ENCODE data around the gene SLC16A12. TPM values are rescaled to one million over a fixed set of nuclear protein-coding genes. Genes with fewer than 3 reads are reported as not detected.
"Not testable (repeated sequence)": the region's sequence is repeated elsewhere in the genome, so short reads cannot be mapped to it uniquely, and the experiment has no call there.

The SLC16A12 gene
- total RNA-seq, 2 experiments from 2014 or later = not detected

- H3K27me3 Mint-ChIP-seq = peaks cover 12% of the 10 kb centered on the region
- POLR2A ChIA-PET = no interaction called here
- ATAC-seq (ENCODE audit: low read depth) (no peak), DNase-seq (no peak)
- no peaks in the 10 kb centered on the region for H3K36me3 Mint-ChIP-seq
- no peak overlapping the region for H3K4me3 Mint-ChIP-seq
- no peaks in the 10 kb centered on the region for H3K9me3 Mint-ChIP-seq
- peaks cover 11% of the 10 kb centered on the region for H3K4me1 Mint-ChIP-seq
- H3K27ac Mint-ChIP-seq = no peak overlapping the region
These were observed 67.0 kb downstream of the SLC16A12 start for GRCh38 chr10:89468191-89468965.

- Mint-ChIP-seq H3K27me3 (peaks cover 17% of the 10 kb centered on the region), H3K4me1 (peaks cover 11% of the 10 kb centered on the region), H3K27ac (no peak overlapping the region), H3K4me3 (no peak overlapping the region), H3K9me3 (no peaks in the 10 kb centered on the region), H3K36me3 (no peaks in the 10 kb centered on the region)
- no peak for ATAC-seq (ENCODE audit: low read depth)
- DNase-seq = no peak
- POLR2A ChIA-PET = no interaction called here
These were observed 68.8 kb downstream of the SLC16A12 start for GRCh38 chr10:89466599-89467035.

GRCh38 chr10:89465196-89465595 lies 70.2 kb downstream of the SLC16A12 start:
- Mint-ChIP-seq H3K9me3 (no peaks in the 10 kb centered on the region), H3K4me3 (no peak overlapping the region)
- no peak for ATAC-seq (ENCODE audit: low read depth)

GRCh38 chr10:89463846-89464537 lies 71.4 kb downstream of the SLC16A12 start:
- POLR2A ChIA-PET = no interaction called here
- H3K9me3 Mint-ChIP-seq = no peaks in the 10 kb centered on the region
- H3K36me3 Mint-ChIP-seq = no peaks in the 10 kb centered on the region
- no peak overlapping the region for H3K4me3 Mint-ChIP-seq
- peaks cover 23% of the 10 kb centered on the region for H3K27me3 Mint-ChIP-seq
- no peak for ATAC-seq (ENCODE audit: low read depth)
- H3K27ac Mint-ChIP-seq = no peak overlapping the region
- no peaks in the 10 kb centered on the region for H3K4me1 Mint-ChIP-seq
- DNase-seq = no peak

More at GRCh38 chr10:89465196-89465595, 70.2 kb downstream of the SLC16A12 start:
- no peak overlapping the region for H3K27ac Mint-ChIP-seq
- H3K36me3 Mint-ChIP-seq = no peaks in the 10 kb centered on the region
- peaks cover 20% of the 10 kb centered on the region for H3K27me3 Mint-ChIP-seq
- no peak for DNase-seq
- peaks cover 3% of the 10 kb centered on the region for H3K4me1 Mint-ChIP-seq
- POLR2A ChIA-PET = no interaction called here

GRCh38 chr10:89458784-89459183 lies 76.6 kb downstream of the SLC16A12 start:
- Mint-ChIP-seq H3K4me3 (no peak overlapping the region), H3K36me3 (no peaks in the 10 kb centered on the region), H3K9me3 (no peaks in the 10 kb centered on the region), H3K27me3 (peaks cover 28% of the 10 kb centered on the region), H3K27ac (no peak overlapping the region), H3K4me1 (no peaks in the 10 kb centered on the region)
- ATAC-seq (ENCODE audit: low read depth) (no peak), DNase-seq (no peak)
- POLR2A ChIA-PET = no interaction called here

- no peaks in the 10 kb centered on the region for H3K36me3 Mint-ChIP-seq
- POLR2A ChIA-PET = no interaction called here
- DNase-seq (no peak), ATAC-seq (ENCODE audit: low read depth) (no peak)
- H3K9me3 Mint-ChIP-seq = no peaks in the 10 kb centered on the region
- no peaks in the 10 kb centered on the region for H3K4me1 Mint-ChIP-seq
- peaks cover 27% of the 10 kb centered on the region for H3K27me3 Mint-ChIP-seq
- no peak overlapping the region for H3K4me3 Mint-ChIP-seq
- no peak overlapping the region for H3K27ac Mint-ChIP-seq
These were observed 77.1 kb downstream of the SLC16A12 start for GRCh38 chr10:89458291-89458690.

GRCh38 chr10:89454561-89455347 lies 80.6 kb downstream of the SLC16A12 start:
- H3K9me3 Mint-ChIP-seq = no peaks in the 10 kb centered on the region
- H3K4me1 Mint-ChIP-seq = no peaks in the 10 kb centered on the region
- H3K36me3 Mint-ChIP-seq = no peaks in the 10 kb centered on the region
- no peak for ATAC-seq (ENCODE audit: low read depth)
- H3K27me3 Mint-ChIP-seq = peaks cover 17% of the 10 kb centered on the region
- H3K4me3 Mint-ChIP-seq = no peak overlapping the region
- H3K27ac Mint-ChIP-seq = no peak overlapping the region
- POLR2A ChIA-PET = no interaction called here
- no peak for DNase-seq

GRCh38 chr10:89452193-89452592 lies 83.2 kb downstream of the SLC16A12 start:
- Mint-ChIP-seq H3K4me1 (no peaks in the 10 kb centered on the region), H3K9me3 (no peaks in the 10 kb centered on the region), H3K27me3 (peaks cover 8% of the 10 kb centered on the region), H3K36me3 (no peaks in the 10 kb centered on the region), H3K27ac (no peak overlapping the region), H3K4me3 (no peak overlapping the region)
- no peak for DNase-seq
- ATAC-seq (ENCODE audit: low read depth) = no peak
- POLR2A ChIA-PET = no interaction called here

GRCh38 chr10:89450901-89451300 lies 84.5 kb downstream of the SLC16A12 start:
- Mint-ChIP-seq H3K4me1 (no peaks in the 10 kb centered on the region), H3K27ac (no peak overlapping the region), H3K9me3 (peaks cover 1% of the 10 kb centered on the region), H3K4me3 (no peak overlapping the region), H3K36me3 (no peaks in the 10 kb centered on the region), H3K27me3 (peaks cover 4% of the 10 kb centered on the region)
- POLR2A ChIA-PET = no interaction called here
- DNase-seq (no peak), ATAC-seq (ENCODE audit: low read depth) (no peak)

GRCh38 chr10:89444819-89445218 lies 90.6 kb downstream of the SLC16A12 start:
- H3K9me3 Mint-ChIP-seq; H3K4me3 Mint-ChIP-seq; ATAC-seq (ENCODE audit: low read depth); H3K4me1 Mint-ChIP-seq; H3K36me3 Mint-ChIP-seq; POLR2A ChIA-PET; DNase-seq; H3K27ac Mint-ChIP-seq; H3K27me3 Mint-ChIP-seq: not testable (repeated sequence)

- DNase-seq = no peak
- Mint-ChIP-seq H3K27ac (no peak overlapping the region), H3K36me3 (no peaks in the 10 kb centered on the region), H3K9me3 (peaks cover 1% of the 10 kb centered on the region), H3K4me3 (no peak overlapping the region), H3K4me1 (no peaks in the 10 kb centered on the region), H3K27me3 (peaks cover 8% of the 10 kb centered on the region)
- POLR2A ChIA-PET = no interaction called here
- ATAC-seq (ENCODE audit: low read depth) = no peak
These were observed 93.1 kb downstream of the SLC16A12 start for GRCh38 chr10:89442289-89442688.

- Mint-ChIP-seq H3K9me3 (no peaks in the 10 kb centered on the region), H3K4me1 (no peaks in the 10 kb centered on the region), H3K27me3 (peaks cover 14% of the 10 kb centered on the region), H3K27ac (no peak overlapping the region), H3K36me3 (no peaks in the 10 kb centered on the region), H3K4me3 (no peak overlapping the region)
- no peak for ATAC-seq (ENCODE audit: low read depth)
- no peak for DNase-seq
- POLR2A ChIA-PET = no interaction called here
These were observed 95.0 kb downstream of the SLC16A12 start for GRCh38 chr10:89440226-89441009.

- Mint-ChIP-seq H3K9me3 (no peaks in the 10 kb centered on the region), H3K36me3 (no peaks in the 10 kb centered on the region), H3K27ac (no peak overlapping the region), H3K27me3 (peaks cover 28% of the 10 kb centered on the region), H3K4me3 (no peak overlapping the region), H3K4me1 (no peaks in the 10 kb centered on the region)
- POLR2A ChIA-PET = no interaction called here
- DNase-seq (no peak), ATAC-seq (ENCODE audit: low read depth) (no peak)
These were observed 96.9 kb downstream of the SLC16A12 start for GRCh38 chr10:89438525-89438924.
